Embryonic facial prominence (tissue), 1 donor: Measurements from ENCODE around the gene NKAPD1.
A peak's percentile ranks its signal among the peaks of the same experiment; 100 is the strongest.
"Not testable (repeated sequence)": the region's sequence is repeated elsewhere in the genome, so short reads cannot be mapped to it uniquely, and the experiment has no call there.

Experiments used
- DNase-seq: peaks from one replicate; pipeline ENCODE4 v3.0.0-alpha.2; 2016; ENCODE audit errors: extremely low spot score

The NKAPD1 gene

DNA sequence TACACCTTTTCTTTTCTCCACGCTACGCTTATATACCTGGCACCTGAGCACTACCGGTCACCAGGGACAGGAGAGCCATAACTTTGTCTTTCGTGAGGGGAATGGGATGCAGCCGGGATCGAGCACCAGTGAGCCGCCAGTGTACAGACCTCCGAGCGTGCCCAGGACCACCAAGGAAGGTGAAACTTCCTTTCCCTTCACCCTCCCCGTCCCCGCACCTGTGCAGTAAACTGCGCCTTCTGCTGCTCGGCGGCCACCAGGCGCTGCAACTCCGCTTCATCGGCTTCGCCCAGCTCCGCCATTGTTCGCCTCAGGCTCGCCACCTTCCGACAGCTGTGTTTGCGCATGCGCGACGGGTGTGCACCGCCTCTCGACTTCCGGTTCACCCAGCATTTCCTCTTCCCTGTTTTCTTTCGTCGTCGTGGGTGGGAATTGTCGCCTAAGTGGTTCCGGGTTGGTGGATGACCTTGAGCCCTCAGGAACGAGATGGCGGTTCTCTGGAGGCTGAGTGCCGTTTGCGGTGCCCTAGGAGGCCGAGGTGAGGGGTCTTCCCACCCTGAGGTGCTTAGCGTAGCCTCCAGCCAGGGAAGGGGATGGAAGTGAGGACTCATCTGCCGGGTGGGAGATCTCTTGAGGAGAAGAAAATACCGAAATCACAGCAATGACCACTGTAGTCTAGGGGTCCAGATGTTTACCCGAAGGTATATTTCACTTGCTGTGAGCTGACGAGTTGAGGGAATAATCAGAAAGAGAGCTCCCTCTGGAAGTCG is 12.5 kb downstream of the NKAPD1 start, which contains the start of the genes SDHD and TIMM8B:
Gene SDHD (plus strand): TSS at position 452 of the 770 bp plus-strand sequence. CDS start 35 bp downstream, at position 487.
Gene TIMM8B (minus strand): TSS at position 335 of the 770 bp plus-strand sequence. CDS start 33 bp downstream, at position 302.
- peak; percentile 97 for DNase-seq

GRCh38 chr11:112087212-112087611 is 13.1 kb downstream of the NKAPD1 start:
- DNase-seq: no peak

DNA sequence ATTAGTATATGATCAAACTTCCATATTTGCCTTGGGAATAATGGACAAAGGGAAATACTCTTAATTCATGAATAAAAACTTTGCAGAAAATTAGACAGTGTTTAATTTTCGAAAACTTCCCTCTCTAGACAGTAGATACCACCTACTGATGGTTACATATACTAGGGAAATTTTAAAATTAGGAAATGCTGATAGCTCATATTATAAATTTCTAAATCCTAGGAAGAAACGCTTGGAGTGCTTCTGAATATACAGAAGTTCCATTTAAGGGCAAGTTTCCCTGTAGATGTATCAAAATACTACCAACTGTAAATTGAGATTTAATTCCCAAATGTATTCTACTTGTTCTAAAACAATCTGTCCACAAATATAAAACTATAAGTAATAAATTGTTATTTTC is 21.2 kb downstream of the NKAPD1 start:
- not testable (repeated sequence) for DNase-seq

DNA sequence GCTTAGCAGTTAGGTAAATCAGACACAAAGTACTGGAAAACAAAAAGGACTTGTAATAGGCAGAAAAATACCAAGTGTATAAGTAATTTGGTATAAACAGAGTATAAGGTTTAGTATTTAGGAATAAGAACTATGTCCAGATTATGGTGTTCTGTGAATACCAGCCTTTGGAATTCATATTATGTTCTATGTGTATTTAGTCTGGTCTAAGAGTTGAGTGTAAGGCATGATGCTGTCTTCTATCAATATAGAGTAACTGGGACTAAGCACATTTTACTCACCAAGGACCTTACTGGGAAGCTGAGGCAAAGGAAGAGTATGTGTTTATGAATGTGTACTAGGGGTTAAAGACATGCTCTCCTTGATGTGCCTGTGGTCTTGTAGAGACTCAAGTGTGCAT is 22.1 kb downstream of the NKAPD1 start:
- no peak for DNase-seq

GRCh38 chr11:112097734-112098528 is 23.8 kb downstream of the NKAPD1 start:
- DNase-seq: no peak

GRCh38 chr11:112100462-112100861 is 26.4 kb downstream of the NKAPD1 start:
- no peak for DNase-seq

GRCh38 chr11:112103446-112103845 is 29.3 kb downstream of the NKAPD1 start:
- DNase-seq: no peak

DNA sequence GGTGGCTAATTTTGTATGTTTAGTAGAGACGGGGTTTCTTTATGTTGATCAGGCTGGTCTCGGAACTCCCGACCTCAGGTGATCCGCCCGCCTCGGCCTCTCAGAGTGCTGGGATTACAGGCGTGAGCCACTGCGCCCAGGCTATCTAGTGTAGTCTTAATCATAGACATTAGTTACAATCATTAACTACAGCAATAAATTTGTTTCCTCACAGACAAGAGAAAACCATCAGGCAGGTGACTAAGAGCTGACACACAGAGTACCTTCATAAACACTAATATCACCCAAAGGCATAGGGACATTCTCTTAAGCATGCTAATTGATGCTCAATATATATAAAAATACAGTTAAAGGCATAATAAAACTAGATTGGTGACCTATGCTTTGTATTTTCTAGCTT is 32.0 kb downstream of the NKAPD1 start:
- no peak for DNase-seq

DNA sequence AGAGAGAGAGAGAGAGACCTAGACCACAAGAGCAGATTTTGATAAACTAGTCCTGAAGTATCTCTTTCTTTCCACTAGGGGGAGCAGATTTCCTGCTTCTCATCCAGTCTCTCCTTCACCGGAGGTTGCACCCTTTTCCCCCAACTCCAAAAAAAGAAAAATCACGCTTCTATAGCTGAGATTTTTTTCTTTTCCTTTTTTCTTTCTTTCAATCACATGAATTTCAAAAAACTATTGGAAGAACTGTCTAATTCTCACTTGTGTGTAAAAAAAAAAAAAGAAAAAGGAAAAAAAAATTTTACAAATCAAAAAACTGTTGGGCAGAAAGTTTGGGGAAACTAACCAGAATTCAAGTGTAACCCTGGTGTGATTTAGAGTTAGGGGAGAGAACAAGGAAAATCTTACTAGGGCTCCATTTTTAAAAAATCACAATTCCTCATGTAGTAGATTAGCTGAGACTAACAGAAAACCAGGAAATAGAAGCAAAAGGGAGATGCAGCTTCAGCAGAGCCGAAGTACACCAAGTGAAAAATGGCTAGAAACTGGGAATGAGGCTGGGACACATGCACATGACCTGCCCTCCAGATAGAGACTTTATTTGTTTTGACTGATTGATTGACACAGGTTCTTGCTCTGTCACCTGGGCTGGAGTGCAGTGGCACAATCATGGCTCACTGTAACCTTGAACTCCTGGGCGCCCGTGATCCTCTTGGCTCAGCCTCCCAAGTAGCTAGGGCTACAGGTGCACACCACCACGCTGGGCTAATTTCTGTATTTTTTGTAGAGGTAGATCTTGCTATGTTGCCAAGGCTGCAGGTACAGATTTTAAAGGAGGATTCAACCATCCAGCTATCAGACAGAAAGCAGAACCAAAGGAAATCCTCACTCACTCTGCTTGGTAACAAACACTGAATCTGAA is 39.7 kb downstream of the NKAPD1 start:
- peak; percentile 73 for DNase-seq

DNA sequence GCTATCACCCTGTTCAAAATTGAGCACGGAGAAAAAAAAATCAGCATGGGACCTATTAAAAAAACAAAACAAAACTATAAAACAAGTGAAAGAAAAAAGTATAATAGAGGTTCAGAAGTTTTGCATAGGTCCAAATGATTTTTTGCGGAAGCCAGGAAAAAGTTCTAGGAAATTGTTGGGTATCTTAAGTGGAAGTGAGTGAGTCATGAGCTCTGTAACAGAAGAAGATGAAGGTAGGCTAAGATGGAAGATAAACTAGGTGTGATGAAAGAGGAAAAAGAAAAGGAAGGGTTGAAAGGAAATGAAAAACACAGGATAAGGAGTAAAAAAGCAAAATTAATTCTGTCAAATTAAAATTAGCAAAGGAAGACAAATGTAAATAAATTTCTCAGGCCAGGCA is 40.4 kb downstream of the NKAPD1 start:
- DNase-seq: no peak

- no peak for DNase-seq
Measured at GRCh38 chr11:112115386-112115785, 41.3 kb downstream of the NKAPD1 start.

GRCh38 chr11:112118176-112118575 is 44.1 kb downstream of the NKAPD1 start:
- no peak for DNase-seq

- DNase-seq: no peak
Measured at GRCh38 chr11:112121981-112122615, 48.0 kb downstream of the NKAPD1 start.

GRCh38 chr11:112123129-112123528 is 49.0 kb downstream of the NKAPD1 start:
- DNase-seq: no peak

- DNase-seq: no peak
Measured at GRCh38 chr11:112127056-112127455, 53.0 kb downstream of the NKAPD1 start.

GRCh38 chr11:112128483-112129121 is 54.5 kb downstream of the NKAPD1 start:
- DNase-seq: no peak

DNA sequence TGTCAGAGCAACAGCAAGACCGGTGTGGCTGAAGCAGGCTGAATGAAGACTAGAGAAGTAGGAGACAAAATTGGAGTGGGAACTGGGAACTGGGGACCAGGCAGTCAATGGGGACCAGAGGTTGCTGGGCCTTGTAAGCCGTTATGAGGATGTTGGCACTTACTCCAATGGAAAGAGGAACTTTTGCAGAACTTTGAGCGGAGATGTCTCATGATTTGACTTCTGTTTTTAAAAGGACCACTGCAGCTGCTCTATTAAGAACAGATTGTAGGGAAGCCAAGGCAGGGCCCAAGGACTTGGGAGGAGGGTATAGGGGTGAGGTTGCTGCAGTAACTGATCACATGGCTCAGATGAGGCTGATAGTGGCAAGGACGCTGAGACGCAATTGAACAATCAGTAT is 55.6 kb downstream of the NKAPD1 start:
- DNase-seq: no peak

DNA sequence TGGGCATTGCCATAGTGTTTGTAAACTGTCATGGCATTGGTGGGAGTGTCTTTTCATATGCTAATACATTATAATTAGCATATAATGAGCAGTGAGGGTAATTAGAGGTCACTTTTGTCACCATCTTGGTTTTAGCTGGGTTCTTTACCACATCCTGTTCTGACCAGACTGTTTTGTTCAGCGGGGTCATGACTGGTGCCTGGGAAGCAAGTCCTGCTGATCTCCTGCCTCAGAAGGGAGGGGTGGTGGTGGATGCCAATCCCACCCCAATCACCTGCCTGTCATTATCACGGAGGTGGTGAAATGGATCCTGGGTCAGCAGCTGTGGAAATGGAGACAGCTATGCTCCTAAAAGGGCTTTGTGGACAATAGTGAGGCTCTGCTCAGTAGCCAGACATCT is 58.6 kb downstream of the NKAPD1 start:
- DNase-seq: no peak

DNA sequence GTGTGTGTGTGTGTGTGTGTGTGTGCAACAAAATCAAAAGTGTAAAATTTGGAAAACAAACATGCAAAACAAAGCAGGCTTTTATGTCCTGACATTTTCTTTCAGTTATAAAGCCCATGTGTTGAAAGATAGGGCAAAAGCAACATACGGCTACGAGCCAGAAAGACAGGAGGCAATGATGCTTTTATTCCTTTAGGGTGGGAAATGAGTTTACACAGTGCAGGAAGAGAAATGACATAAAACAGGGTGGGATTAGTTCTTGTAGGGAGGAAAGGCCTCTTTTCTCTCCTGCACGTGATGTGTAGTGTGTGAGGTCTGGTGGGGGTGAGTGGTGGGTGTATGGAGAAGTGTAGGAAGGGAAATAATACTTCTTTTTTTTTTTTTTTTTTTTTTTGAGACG is 60.4 kb downstream of the NKAPD1 start:
- no peak for DNase-seq
